Esophagus mucosa (tissue), 1 donor: Measurements from ENCODE around the gene LRRC31. TPM values are rescaled to one million over a fixed set of nuclear protein-coding genes. Genes with fewer than 3 reads are reported as not detected.

Source experiments
- ATAC-seq: fragments of 200-7000 bp; cut with Tn5 transposase; one replicate; pipeline ENCODE4 v1.9.1; 2020
- total RNA-seq: library from RNA; stranded (reverse); gene quantifications from one replicate; pipeline ENCODE4 v1.2.4, GENCODE V29; 2023
- donor health status: DM: yes; HTN: yes; CAD: no.

The LRRC31 gene
- total RNA-seq, result not detected

- ATAC-seq, result no peak
Observed at GRCh38 chr3:169869484-169870220, at the start of gene LRRC31. Gene LRRC31, minus strand, starts transcription at chr3:169869935. Its CDS starts 128 bp downstream, at chr3:169869807.

DNA sequence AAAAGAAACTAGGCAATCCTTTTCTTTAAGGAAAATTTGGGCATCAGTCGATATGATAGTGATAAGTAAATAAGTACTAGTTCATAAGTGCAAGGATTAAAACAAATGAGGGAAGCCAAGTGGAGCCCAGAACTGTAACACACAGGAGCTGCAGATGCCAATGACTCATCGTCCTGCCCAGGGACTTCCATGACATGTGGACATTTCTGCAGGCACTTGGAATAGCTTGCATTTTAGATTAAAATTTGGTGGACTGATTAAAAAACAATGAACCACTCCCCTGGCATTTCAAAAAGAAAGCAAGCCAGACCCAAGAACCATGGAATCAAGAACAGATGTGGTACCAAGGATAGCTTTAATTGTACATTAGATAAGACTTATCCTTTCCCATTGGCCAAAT, 44.6 kb upstream of the LRRC31 start:
- no peak for ATAC-seq

DNA sequence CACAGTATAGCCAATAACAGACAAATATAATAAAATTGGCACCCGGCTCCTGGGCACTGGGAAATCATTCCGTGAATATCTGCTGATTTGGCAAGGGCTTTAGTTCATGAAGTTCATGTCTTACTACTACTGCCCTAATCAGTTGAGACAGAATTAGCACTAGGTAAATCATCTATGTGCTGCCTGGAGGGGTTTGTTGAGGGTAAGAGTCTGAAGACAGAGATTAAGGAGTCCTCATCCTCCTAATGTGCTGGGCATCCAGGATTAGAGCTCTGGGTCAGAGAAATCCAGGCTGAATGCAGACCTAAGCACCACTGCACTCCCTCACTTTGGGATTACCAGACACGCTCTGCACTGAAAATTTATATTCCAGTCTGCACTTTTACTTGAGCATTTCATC, 43.6 kb upstream of the LRRC31 start:
- ATAC-seq, result no peak

DNA sequence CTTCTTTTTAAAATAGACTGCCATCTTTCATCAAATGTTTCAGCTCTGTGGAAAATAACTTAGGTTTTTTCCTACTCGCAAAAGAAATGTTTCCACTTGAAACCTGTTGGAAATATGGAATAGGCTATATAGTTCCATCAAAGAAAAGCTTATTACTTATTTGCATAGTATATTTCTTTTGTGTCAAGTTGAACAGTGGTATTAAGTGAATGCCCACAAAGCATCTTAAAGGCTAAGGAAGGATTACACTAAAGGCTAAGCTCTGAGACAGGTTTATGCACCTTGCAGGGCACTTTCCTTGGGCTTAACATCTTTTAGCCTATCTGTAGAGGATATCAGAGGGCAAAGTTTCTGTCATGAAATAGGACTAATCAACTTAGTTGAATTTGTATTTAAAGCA, 41.5 kb upstream of the LRRC31 start, which contains the start of gene SAMD7:
Gene SAMD7 (plus strand): TSS at position 301 of the 400 bp plus-strand sequence. CDS start 7,927 bp downstream, outside the sequence.
- ATAC-seq, result no peak

DNA sequence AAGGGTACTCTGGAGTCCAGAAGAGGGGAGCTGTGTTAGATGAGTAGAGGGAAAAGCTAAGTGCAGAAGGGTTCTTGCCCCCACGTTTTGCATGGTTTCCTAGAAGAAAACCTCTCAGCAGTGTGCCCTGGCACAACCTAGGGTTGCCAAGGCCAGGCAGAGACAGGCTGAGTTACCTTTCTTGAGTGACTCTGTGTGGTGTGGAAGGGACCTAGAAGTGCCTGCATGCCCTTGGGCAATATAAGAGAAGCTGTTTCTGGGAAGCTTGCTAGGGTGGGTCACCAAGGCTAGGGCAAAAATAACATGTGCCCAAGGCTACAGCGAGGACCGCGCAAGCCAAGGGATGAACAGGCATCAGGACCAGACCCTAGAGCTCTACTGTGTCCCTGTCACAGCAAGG, 38.2 kb upstream of the LRRC31 start:
- no peak for ATAC-seq

GRCh38 chr3:169907476-169907875, 37.7 kb upstream of the LRRC31 start:
- no peak for ATAC-seq

DNA sequence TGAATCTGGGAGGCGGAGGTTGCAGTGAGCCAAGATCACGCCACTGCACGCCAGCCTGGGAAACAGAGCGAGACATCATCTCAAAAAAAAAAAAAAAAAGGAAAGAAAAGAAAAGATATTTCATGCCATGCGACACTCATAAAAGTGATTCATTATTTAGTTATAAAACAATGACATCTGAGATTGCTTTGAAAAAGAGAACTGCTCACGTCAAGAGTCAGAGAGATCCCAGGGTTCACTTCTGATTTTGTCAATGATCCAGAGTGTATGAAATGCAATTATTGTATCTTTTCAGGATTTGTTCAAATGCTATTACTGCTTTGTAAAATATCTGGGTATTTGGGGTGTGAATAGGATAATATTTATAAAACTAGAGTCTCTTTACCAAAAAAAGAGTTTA, 35.7 kb upstream of the LRRC31 start:
- no peak for ATAC-seq

DNA sequence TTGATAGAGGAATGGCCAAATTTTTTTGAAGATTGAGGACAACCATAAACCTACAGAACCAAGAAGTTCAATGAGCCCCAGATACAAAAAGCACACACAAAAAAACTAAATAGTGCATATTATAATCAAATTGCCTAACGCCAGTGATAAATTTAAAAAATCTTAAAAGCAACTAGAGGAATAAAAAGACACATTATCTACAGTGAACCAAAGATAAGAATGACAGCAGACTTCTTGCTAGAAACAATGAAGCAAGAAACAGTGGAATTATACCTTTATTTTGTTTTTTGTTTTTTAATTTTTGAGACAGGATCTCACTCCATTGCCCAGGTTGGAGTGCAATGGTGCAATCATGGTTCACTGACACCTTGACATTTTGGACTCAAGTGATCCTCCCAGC, 31.7 kb upstream of the LRRC31 start:
- no peak for ATAC-seq

GRCh38 chr3:169897284-169897683, 27.5 kb upstream of the LRRC31 start:
- ATAC-seq, result no peak

DNA sequence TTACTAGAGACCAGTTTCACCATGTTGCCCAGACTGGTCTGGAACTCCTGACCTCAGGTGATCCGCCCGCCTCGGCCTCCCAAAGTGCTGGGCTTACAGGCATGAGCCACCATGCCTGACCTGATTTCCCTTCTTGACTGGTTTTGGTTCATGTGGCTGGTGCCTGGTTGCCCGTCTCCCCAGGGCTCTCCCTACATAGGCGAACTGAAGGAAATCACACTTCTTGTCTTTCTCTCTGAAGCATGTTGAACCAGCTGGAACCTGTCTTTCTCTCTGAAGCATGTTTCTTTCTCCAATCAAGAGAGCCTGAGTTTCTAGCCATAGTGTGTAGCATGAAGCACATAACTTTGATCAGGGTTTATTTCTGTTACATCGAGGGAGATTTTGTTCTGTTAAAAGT, 25.3 kb upstream of the LRRC31 start:
- peak; percentile 55 for ATAC-seq

DNA sequence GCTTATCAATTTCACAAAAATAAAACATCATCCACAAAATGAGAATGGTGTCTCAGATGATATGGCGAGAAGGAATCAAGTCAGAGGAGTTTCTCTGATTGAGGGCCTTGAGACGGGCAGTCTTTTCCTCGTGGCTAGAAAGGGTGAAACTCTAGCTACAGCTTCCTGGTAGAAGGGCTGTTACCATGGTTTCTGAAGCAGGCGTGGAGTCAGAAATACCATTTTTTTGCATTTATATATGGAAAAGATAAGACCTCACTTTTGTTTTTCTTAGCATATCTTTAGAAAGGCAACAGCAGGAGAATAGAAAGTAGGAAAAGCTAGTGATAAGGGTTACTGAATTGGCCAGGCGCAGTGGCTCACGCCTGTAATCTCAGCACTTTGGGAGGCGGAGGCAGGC, 24.4 kb upstream of the LRRC31 start:
- no peak for ATAC-seq

GRCh38 chr3:169891886-169892285, 22.2 kb upstream of the LRRC31 start:
- no peak for ATAC-seq

- ATAC-seq, result no peak
Observed at GRCh38 chr3:169886671-169887070, 16.9 kb upstream of the LRRC31 start.

- no peak for ATAC-seq
Observed at GRCh38 chr3:169880576-169881250, 11.0 kb upstream of the LRRC31 start.

- ATAC-seq, result no peak
Observed at GRCh38 chr3:169879845-169880575, 10.3 kb upstream of the LRRC31 start.

- ATAC-seq, result no peak
Observed at GRCh38 chr3:169879013-169879557, 9.3 kb upstream of the LRRC31 start.

DNA sequence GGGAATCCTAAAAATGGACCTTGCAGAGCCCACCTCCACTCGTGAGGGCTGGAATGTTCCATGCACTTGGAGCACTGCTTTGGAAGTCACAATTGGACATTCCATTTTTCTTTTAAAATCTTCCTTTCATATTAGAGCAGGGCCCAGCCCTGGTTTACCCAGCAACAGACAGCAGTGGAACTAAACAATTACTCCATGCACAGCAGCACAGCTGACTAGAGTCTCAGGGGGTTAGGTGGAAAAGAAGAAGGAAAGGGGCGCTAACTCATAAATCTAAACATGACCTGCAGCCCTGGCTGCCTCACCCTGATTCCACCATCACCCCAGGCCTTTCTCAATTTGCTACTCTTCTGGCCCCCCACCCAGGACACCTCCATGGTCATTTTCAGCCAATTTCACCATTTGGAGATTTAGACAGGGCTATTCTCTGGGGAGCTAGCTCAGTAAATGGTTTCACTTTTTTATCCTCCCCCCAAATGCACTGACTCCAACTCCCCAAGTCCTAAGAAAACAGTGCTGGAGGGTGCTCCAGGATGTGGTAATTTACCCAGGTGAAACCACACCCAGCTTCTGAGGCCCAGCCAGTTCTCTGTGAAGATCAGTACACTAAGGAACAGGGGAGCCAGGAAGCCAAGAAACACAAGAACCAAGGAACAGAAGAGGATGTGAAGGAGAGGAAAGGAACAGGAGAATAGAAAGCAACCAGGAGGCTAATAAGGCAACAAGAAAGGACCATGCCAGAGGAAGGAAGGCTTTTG, 1.6 kb upstream of the LRRC31 start:
- ATAC-seq, result no peak

DNA sequence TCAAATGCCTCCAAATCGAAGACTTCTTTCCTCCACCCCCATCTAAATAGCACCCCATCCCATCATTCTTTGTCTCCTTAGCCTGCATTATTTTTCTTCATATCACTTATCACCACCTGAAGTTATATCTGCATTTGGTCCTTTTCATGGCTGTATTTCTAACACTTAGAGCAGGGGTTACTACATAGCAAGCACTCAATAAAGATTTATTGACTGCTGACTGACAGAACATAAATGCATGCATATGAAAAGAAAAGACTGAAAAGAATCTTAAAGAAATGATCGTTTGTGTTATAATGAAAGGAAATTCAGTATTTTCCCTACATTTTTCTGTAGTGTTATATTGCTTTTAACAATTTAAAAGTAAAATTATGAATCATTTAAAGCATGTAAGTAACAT, 1.4 kb downstream of the LRRC31 start:
- no peak for ATAC-seq

GRCh38 chr3:169867584-169868210, 2.0 kb downstream of the LRRC31 start:
- ATAC-seq, result no peak

GRCh38 chr3:169865176-169865767, 4.5 kb downstream of the LRRC31 start:
- no peak for ATAC-seq

- no peak for ATAC-seq
Observed at GRCh38 chr3:169864270-169864669, 5.5 kb downstream of the LRRC31 start.
